CD4-positive, alpha-beta memory T cell (primary cell): ENCODE measurements around the gene CST9. TPM values are rescaled to one million over a fixed set of nuclear protein-coding genes. Genes with fewer than 3 reads are reported as not detected.
"Not testable (repeated sequence)": the region's sequence is repeated elsewhere in the genome, so short reads cannot be mapped to it uniquely, and the experiment has no call there.

Experiments
- CTCF ChIA-PET: fragments of 350-600 bp; sonication (Branson Sonifier 250); formaldehyde crosslinking; loops from one replicate; lab custom pipeline; 2021; ENCODE audit warnings: inconsistent platforms; ENCODE audit not compliant: partially characterized antibody; lab: Charles Lee
- POLR2A ChIA-PET: fragments of 350-600 bp; sonication (Branson Sonifier 250); formaldehyde crosslinking; loops from one replicate; lab custom pipeline; 2021; ENCODE audit not compliant: partially characterized antibody; lab: Charles Lee
- DNase-seq, 5 donors: peaks; one replicate each; pipeline versions ENCODE4 v3.0.0 to v3.0.0-alpha.2; 2020 to 2022; ENCODE audit warnings: mixed read lengths in 1 of 5
- H3K27ac ChIP-seq: one replicate; pipeline ENCODE4 v1.7.0; 2013; ENCODE audit warnings: low read depth, low read length
- H3K27me3 ChIP-seq: 2 replicates; pipeline ENCODE4 v1.7.0; 2013; ENCODE audit warnings: mild to moderate bottlenecking, low read length, moderate library complexity; ENCODE audit not compliant: insufficient read depth
- H3K36me3 ChIP-seq: 2 replicates; pipeline ENCODE4 v1.7.0; 2013; ENCODE audit warnings: mild to moderate bottlenecking, low read length, moderate library complexity; ENCODE audit not compliant: insufficient read depth
- H3K4me1 ChIP-seq: 2 replicates; pipeline ENCODE4 v1.7.0; 2013; ENCODE audit warnings: mild to moderate bottlenecking, low read length, moderate library complexity; ENCODE audit not compliant: insufficient read depth
- H3K4me3 ChIP-seq, 2 donors: one replicate each; pipeline ENCODE4 v1.7.0; 2013; ENCODE audit warnings: low read length in 2 of 2, mild to moderate bottlenecking in 1 of 2
- H3K9me3 ChIP-seq, 2 donors: one replicate each; pipeline ENCODE4 v1.7.0; 2013; ENCODE audit warnings: low read length in 2 of 2, control low read depth in 1 of 2; ENCODE audit not compliant: control insufficient read depth in 1 of 2
- H3K27ac Mint-ChIP-seq, 7 donors: one replicate each; pipeline ENCODE4 v1.8.0; 2020 to 2021; ENCODE audit warnings: mixed read lengths in 7 of 7, mild to moderate bottlenecking in 6 of 7, inconsistent platforms in 3 of 7, moderate library complexity in 3 of 7
- H3K27me3 Mint-ChIP-seq, 2 donors: one replicate each; pipeline ENCODE4 v1.8.0; 2020 to 2021; ENCODE audit warnings: mixed read lengths in 2 of 2
- H3K36me3 Mint-ChIP-seq, 2 donors: one replicate each; pipeline ENCODE4 v1.8.0; 2020 to 2021; ENCODE audit warnings: mixed read lengths in 2 of 2, inconsistent platforms in 1 of 2, mild to moderate bottlenecking in 1 of 2
- H3K4me1 Mint-ChIP-seq, 4 donors: one replicate each; pipeline ENCODE4 v1.8.0; 2020 to 2021; ENCODE audit warnings: mixed read lengths in 4 of 4, mild to moderate bottlenecking in 1 of 4
- H3K4me3 Mint-ChIP-seq, 8 donors: one replicate each; pipeline ENCODE4 v1.8.0; 2020 to 2021; ENCODE audit warnings: mixed read lengths in 8 of 8, mild to moderate bottlenecking in 7 of 8, moderate library complexity in 6 of 8, inconsistent platforms in 3 of 8
- H3K9me3 Mint-ChIP-seq, 8 donors: one replicate each; pipeline ENCODE4 v1.8.0; 2020 to 2021; ENCODE audit warnings: mixed read lengths in 8 of 8, mild to moderate bottlenecking in 5 of 8, inconsistent platforms in 3 of 8, moderate library complexity in 1 of 8
- intact Hi-C: fragments of 100-400 bp; cut with micrococcal nuclease; formaldehyde crosslinking; loops from one replicate; pipeline ENCODE4 v1.15.1; 2023
- polyA plus RNA-seq, 2 donors: library from polyadenylated mRNA; unstranded; fragments of 300-500 nt; fragmentation: Illumina TruSeq; gene quantifications; one replicate each; pipeline ENCODE4 v1.2.3, GENCODE V29; 2021
- total RNA-seq, 2 experiments: library from RNA; stranded (reverse); gene quantifications; one replicate each; pipeline ENCODE4 v1.2.3, GENCODE V29; 2021

The CST9 gene
- total and polyA plus RNA-seq, 4 experiments from 2014 or later: not detected

- DNase-seq: no peak
- Mint-ChIP-seq H3K4me3 (no peak overlapping the region), H3K27ac (no peak overlapping the region), H3K4me1 (no peaks in the 10 kb centered on the region), H3K27me3 (peaks cover 6 to 26% of the 10 kb centered on the region in 2 donors), H3K36me3 (no peaks in the 10 kb centered on the region), H3K9me3 (peaks cover 0 to 11% (median 4%) of the 10 kb centered on the region in 8 donors)
- ChIA-PET POLR2A (no interaction called here), CTCF (no interaction called here)
- H3K9me3 ChIP-seq: no peaks in the 10 kb centered on the region
- no peak overlapping the region for H3K4me3 ChIP-seq
- H3K27ac ChIP-seq: no peak overlapping the region
- H3K4me1 ChIP-seq: no peaks in the 10 kb centered on the region
- H3K36me3 ChIP-seq: no peaks in the 10 kb centered on the region
- H3K27me3 ChIP-seq: no peaks in the 10 kb centered on the region
- intact Hi-C loops: no loop called here
These were observed 21.1 kb downstream of the CST9 start for GRCh38 chr20:23584434-23585199.

- DNase-seq: no peak
- no peaks in the 10 kb centered on the region for H3K4me1 Mint-ChIP-seq
- H3K4me1 ChIP-seq: no peaks in the 10 kb centered on the region
- no peaks in the 10 kb centered on the region for H3K36me3 ChIP-seq
- intact Hi-C loops: no loop called here
- no peak overlapping the region for H3K27ac ChIP-seq
- POLR2A ChIA-PET: no interaction called here
- no peak overlapping the region for H3K4me3 Mint-ChIP-seq
- CTCF ChIA-PET: no interaction called here
- no peak overlapping the region for H3K4me3 ChIP-seq
- no peaks in the 10 kb centered on the region for H3K36me3 Mint-ChIP-seq
- no peaks in the 10 kb centered on the region for H3K9me3 ChIP-seq
- peaks cover 0 to 9% (median 1%) of the 10 kb centered on the region in 8 donors for H3K9me3 Mint-ChIP-seq
- H3K27ac Mint-ChIP-seq: no peak overlapping the region
- H3K27me3 ChIP-seq: no peaks in the 10 kb centered on the region
- H3K27me3 Mint-ChIP-seq: peaks cover 6 to 23% of the 10 kb centered on the region in 2 donors
These were observed 22.2 kb downstream of the CST9 start for GRCh38 chr20:23583526-23583925.

- no peaks in the 10 kb centered on the region for H3K36me3 ChIP-seq
- H3K4me1 Mint-ChIP-seq: no peaks in the 10 kb centered on the region
- intact Hi-C loops: no loop called here
- no peak for DNase-seq
- H3K4me1 ChIP-seq: no peaks in the 10 kb centered on the region
- no peaks in the 10 kb centered on the region for H3K27me3 ChIP-seq
- peaks cover 0 to 9% (median 0%) of the 10 kb centered on the region in 8 donors for H3K9me3 Mint-ChIP-seq
- H3K27ac ChIP-seq: no peak overlapping the region
- H3K4me3 Mint-ChIP-seq: no peak overlapping the region
- no peaks in the 10 kb centered on the region for H3K36me3 Mint-ChIP-seq
- H3K9me3 ChIP-seq: no peaks in the 10 kb centered on the region
- ChIA-PET CTCF (no interaction called here), POLR2A (no interaction called here)
- no peak overlapping the region for H3K27ac Mint-ChIP-seq
- H3K27me3 Mint-ChIP-seq: peaks cover 5 to 18% of the 10 kb centered on the region in 2 donors
- no peak overlapping the region for H3K4me3 ChIP-seq
These were observed 23.4 kb downstream of the CST9 start for GRCh38 chr20:23582293-23582692.

GRCh38 chr20:23581833-23582232 is 23.9 kb downstream of the CST9 start:
- intact Hi-C loops, DNase-seq: not testable (repeated sequence)

GRCh38 chr20:23574977-23575376 is 30.7 kb downstream of the CST9 start:
- intact Hi-C loops: no loop called here
- ChIA-PET POLR2A (no interaction called here), CTCF (no interaction called here)
- H3K27me3 ChIP-seq: no peaks in the 10 kb centered on the region
- no peak for DNase-seq
- peaks cover 0 to 6% of the 10 kb centered on the region in 2 donors for H3K27me3 Mint-ChIP-seq
- H3K4me1 Mint-ChIP-seq: no peaks in the 10 kb centered on the region
- H3K9me3 ChIP-seq: no peaks in the 10 kb centered on the region
- H3K36me3 Mint-ChIP-seq: no peaks in the 10 kb centered on the region
- no peak overlapping the region for H3K27ac Mint-ChIP-seq
- H3K4me3 Mint-ChIP-seq: peak overlapping the region in 1 of 8 donors; percentile 63
- no peak overlapping the region for H3K27ac ChIP-seq
- no peak overlapping the region for H3K4me3 ChIP-seq
- H3K9me3 Mint-ChIP-seq: peaks cover 0 to 2% (median 0%) of the 10 kb centered on the region in 8 donors
- no peaks in the 10 kb centered on the region for H3K36me3 ChIP-seq
- H3K4me1 ChIP-seq: no peaks in the 10 kb centered on the region

More at GRCh38 chr20:23581833-23582232, 23.9 kb downstream of the CST9 start:
- H3K36me3 ChIP-seq, H3K4me3 Mint-ChIP-seq, H3K9me3 Mint-ChIP-seq, H3K27me3 ChIP-seq, H3K27ac ChIP-seq, H3K4me3 ChIP-seq, H3K4me1 ChIP-seq, H3K9me3 ChIP-seq, H3K36me3 Mint-ChIP-seq, POLR2A ChIA-PET, H3K27ac Mint-ChIP-seq, H3K4me1 Mint-ChIP-seq, CTCF ChIA-PET: not testable (repeated sequence)
- H3K27me3 Mint-ChIP-seq: peaks cover 5 to 18% of the 10 kb centered on the region in 2 donors

- H3K27ac ChIP-seq: no peak overlapping the region
- ChIA-PET CTCF (no interaction called here), POLR2A (no interaction called here)
- Mint-ChIP-seq H3K4me1 (no peaks in the 10 kb centered on the region), H3K9me3 (peaks cover 0 to 2% (median 0%) of the 10 kb centered on the region in 8 donors), H3K4me3 (no peak overlapping the region), H3K27ac (no peak overlapping the region), H3K27me3 (peaks cover 5 to 7% of the 10 kb centered on the region in 2 donors), H3K36me3 (no peaks in the 10 kb centered on the region)
- DNase-seq: no peak
- H3K9me3 ChIP-seq: no peaks in the 10 kb centered on the region
- H3K36me3 ChIP-seq: no peaks in the 10 kb centered on the region
- H3K4me1 ChIP-seq: no peaks in the 10 kb centered on the region
- no peak overlapping the region for H3K4me3 ChIP-seq
- no peaks in the 10 kb centered on the region for H3K27me3 ChIP-seq
- intact Hi-C loops: no loop called here
These were observed 35.4 kb downstream of the CST9 start for GRCh38 chr20:23570178-23570760.

GRCh38 chr20:23569570-23569969 is 36.1 kb downstream of the CST9 start:
- Histone ChIP-seq H3K9me3 (no peaks in the 10 kb centered on the region), H3K4me3 (no peak overlapping the region), H3K4me1 (no peaks in the 10 kb centered on the region), H3K27me3 (no peaks in the 10 kb centered on the region), H3K36me3 (no peaks in the 10 kb centered on the region), H3K27ac (no peak overlapping the region)
- Mint-ChIP-seq H3K27me3 (peaks cover 3 to 7% of the 10 kb centered on the region in 2 donors), H3K36me3 (no peaks in the 10 kb centered on the region), H3K9me3 (peaks cover 0 to 5% (median 0%) of the 10 kb centered on the region in 8 donors), H3K27ac (no peak overlapping the region), H3K4me1 (no peaks in the 10 kb centered on the region), H3K4me3 (no peak overlapping the region)
- ChIA-PET CTCF (no interaction called here), POLR2A (no interaction called here)
- intact Hi-C loops: no loop called here
- DNase-seq: no peak
